DMS 273 treated with DMSO at 0.1 percent for 48 hours (cell line): ENCODE data around the gene ADGRD1.

Source experiments
- DNase-seq: peaks from one replicate; lab custom pipeline; 2025; lab: John Stamatoyannopoulos, UW

ADGRD1 gene

DNA sequence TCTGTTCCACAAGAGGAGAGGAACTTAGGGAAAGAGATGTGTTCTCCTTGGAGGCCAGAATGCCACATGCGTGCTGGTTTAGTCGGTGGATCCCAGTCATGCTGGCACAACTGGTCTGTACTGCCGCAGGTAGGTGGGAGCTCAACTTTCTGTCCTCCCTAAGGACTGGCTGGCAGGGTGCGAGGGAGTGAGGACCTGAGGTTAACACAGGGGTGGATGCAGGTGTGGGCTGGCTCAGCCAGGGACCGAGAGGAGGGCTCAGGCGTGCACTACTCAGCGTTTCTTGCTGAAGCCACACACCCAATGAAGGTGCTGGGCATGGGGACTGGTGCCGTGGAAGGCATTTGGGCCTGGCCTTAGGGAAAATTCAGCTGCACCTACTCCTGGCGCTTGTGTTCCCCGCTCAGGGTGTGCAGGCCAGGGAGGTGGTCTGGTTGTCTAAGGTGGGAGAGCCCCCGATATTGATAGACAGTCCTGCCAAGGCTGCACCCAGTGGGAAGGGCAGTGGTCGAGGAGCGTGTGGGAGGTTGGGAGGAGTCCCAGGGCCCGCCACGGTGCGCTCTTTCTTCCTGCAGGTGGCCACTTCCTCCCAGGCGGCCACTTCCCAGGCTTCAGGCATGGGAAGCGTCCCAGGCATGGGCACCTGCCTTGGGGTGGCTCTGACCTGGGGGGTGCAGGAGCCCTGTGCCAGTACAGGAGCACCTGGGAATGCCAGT lies 138.4 kb downstream of the ADGRD1 start:
- DNase-seq, result no peak

DNA sequence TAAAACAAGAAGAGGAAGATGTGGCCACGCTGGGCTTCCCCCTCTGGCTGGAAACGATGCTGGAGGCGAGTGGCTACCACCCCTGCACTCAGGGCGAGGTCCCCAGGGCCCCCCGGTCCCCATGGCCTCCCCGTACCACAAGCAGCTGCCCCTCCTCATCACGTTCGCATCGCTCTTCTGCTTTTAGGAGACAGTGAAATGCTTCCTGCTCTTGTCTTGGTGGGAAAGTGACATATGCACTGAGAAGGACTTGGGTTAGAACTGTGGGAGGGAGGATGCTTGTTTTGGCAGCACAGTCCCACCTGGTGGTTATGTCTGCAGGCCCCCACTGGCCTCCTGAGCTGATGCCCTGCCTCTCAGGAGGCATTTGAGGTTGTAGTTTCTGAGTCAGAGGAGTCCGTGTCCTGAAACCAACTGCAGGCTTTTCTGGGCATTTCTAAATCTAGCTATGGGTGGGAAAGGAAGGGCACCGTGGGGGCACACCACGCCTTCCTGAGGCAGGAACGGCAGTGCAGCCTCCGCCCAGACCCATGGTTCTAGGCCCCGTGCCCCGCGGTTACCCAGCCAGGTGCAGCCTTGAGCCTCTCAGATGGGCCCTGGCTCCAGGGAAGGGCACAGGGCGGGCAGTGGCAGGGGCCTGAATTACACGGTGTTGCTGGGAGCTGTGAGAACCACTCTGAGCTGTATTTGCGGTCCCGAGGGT lies 139.3 kb downstream of the ADGRD1 start:
- no peak for DNase-seq

DNA sequence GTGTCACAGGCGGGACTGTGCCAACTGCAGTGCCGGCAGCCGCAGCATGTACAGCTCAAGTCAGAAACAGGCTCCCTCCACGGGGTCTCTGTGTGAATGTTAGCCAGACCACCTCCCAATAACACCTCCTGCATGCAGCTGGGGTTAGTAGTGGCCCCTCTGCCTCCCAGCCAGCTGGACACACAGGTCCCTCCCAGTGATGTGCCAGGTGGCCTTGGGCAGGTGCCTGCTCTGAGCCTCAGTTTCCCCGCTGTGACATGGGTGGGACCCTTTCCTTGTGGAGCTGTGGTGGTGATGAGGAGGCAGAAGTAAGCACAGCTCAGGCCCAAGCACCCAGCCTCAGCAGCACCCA lies 139.9 kb downstream of the ADGRD1 start:
- DNase-seq, result no peak

GRCh38 chr12:131093971-131094830 lies 140.5 kb downstream of the ADGRD1 start:
- no peak for DNase-seq

DNA sequence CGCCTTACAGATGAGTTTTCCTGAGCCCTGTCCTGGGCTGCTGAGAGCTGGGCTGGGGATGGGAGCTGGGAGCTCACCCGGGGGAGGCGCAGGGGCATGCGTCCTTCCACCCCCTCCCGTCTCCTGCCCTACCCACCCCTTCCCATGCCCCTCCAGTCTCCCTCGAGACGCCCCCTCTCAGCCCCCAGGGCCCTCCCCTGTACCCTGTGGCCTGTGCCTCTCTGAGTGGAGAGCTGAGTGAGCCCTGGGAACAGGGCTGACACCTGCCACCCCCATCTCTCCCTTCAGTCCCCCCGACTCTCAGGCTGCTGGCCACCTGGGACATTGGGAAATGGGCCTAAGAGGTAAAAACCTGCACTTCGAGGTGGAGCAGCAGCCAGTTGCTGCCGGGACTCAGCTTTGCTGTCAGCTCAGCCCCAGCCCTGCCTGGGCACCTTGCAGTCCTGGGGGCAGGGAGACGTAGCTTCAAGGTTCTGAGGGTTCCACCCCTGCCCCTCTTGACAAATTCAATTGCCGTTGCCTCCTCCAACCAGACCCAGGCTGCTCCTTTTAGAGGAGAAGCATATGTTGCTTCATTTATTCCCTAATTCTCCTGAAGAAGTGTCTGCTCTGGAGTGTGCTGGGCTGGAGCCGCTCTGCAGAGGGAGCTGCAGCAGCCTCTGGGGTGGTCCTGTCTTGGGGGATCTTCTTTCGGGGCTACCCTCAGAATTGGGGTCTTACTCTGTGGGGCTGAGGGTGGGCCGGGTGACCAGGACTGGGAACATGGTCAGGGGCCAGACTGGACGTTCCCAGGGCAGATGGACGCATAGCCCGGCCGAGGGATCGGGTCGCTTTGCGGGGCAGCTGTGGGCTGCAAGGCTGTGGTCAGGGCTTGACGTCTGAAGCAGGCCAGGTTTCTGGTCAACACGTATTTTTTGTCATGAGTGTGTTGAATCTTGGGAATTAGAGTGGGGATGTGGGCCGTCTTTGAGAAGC lies 141.4 kb downstream of the ADGRD1 start:
- DNase-seq, result no peak

- no peak for DNase-seq
Observed at GRCh38 chr12:131095826-131096680, 142.3 kb downstream of the ADGRD1 start.

- DNase-seq, result no peak
Observed at GRCh38 chr12:131096681-131097181, 143.0 kb downstream of the ADGRD1 start.

GRCh38 chr12:131097202-131098177 lies 143.8 kb downstream of the ADGRD1 start:
- DNase-seq, result no peak

DNA sequence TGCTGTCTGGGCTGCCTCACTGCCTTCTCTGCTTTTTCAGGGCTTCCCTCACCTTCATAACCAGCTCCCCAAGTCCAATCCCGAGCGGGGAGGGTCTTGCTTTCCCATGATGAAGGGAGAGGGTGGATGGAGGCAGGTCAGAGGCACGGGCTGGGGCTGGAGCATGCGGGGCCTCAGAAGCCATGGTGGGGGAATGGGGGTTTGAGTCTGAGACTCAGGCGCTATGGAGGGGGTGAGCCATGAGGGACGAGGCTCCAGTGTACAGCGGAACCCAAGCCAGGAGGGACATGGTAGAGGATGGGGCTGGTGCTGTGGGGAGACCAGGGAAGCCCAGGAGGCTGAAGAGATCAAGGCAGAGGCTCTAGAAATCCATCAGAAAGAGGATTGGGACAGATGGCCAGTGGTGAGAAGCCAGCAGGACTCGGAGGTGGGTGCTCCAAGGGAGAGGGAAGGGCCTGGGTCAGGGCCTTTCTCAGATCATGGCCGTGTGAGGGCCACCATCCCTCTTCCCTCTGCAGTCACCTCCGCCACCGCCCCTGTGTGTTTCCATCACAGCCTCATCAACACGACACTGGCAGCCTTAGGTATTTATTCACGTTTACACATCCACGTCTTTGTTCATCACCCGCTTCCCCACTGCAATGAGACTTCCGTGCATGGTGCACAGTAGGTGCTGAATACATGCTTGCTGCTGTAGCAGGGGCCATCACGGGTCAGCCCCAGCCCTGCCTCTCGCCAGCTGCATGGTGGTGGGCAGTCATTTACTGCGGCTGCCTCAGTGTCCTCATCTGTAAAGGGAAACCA lies 144.7 kb downstream of the ADGRD1 start:
- no peak for DNase-seq

GRCh38 chr12:131100031-131100674 lies 146.4 kb downstream of the ADGRD1 start:
- no peak for DNase-seq

DNA sequence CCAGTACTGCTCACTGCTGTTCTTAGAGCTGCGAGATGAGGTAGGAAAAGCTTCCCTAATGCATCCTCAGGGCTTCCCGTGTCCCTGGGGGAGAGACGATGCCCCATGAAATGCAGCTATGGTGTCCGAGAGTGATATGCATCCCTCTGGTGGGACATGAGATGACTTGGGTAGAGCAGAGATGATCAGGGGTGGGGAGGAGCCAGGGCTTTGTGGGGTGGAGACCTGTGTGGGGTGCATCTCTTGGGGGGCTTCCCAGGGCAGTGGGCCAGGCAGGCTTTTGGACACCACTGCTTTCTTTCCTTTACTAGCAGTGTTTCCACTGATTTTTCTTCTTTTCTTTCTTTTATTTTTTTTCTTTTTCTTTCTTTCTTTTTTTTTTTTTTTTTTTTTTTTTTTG lies 147.3 kb downstream of the ADGRD1 start:
- DNase-seq, result no peak

GRCh38 chr12:131101703-131102492 lies 148.2 kb downstream of the ADGRD1 start:
- DNase-seq, result no peak

DNA sequence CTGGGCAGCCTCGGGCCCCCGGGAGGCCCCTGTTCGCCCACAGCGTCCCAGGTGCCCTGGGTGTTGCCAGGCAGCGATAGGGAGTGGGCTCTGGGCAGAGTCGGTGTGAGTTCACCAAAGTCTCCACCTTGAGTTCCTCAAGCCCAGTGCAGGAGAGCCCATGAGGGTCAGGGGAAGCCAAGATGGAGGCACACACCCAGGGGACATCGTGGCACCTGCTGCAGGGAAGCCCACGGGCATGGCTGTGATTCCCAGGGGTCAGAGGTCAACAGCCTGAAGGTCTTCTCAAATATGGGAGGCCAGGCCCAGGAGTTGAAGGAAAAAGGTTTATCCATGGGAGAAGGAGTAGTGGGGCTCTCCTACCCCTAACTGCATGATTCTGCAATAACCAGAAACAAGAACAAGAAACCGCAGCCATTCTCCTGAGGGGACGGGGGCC lies 148.8 kb downstream of the ADGRD1 start:
- no peak for DNase-seq

GRCh38 chr12:131102991-131103668 lies 149.4 kb downstream of the ADGRD1 start:
- no peak for DNase-seq

DNA sequence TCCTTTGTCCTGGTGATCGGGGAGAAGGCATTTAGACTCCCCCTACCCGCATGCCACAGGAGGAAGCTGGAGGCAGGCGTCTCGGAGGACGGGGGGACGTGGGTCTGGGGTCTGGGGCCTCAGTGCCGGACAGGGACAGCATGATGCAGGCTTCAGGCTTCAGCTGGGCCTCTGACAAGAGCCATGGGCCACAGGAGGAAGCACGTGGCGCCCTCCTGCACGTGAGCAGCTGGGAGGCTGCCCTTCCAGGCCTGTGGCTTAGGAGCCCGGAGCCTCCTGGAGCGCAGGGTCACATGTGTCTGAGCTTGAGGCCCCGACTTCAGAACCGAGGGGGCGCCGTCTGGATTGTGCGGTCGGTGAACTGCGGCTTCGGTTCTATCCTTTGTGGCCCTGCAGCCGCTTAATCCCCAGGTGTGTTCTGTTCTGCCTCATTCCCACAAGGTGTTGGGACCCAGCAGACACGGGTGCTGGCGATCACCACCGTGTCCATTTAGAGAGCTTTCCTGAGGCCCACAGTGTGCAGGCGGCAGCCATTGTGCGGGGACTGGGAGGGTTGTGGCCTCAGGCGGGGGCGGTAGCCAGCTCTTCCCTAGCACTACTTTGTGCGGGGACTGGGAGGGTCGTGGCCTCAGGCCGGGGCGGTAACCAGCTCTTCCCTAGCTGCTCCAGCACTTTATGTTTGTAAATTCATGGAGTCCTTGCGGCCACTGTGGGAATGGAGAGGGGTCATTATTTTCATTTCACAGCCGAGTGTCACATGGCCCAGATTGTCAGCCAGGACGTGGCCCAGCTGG lies 150.2 kb downstream of the ADGRD1 start:
- no peak for DNase-seq
